Right lobe of liver (tissue), 6 donors: ENCODE results near the gene CDC26. TPM values are rescaled to one million over a fixed set of nuclear protein-coding genes. Genes with fewer than 3 reads are reported as not detected.
"Not testable (repeated sequence)": the region's sequence is repeated elsewhere in the genome, so short reads cannot be mapped to it uniquely, and the experiment has no call there.

Experiments
- ATAC-seq, 4 donors: fragments of 200-7000 bp; cut with Tn5 transposase; one replicate each; pipeline ENCODE4 v1.9.1; 2020; ENCODE audit warnings: mild to moderate bottlenecking in 4 of 4, moderate library complexity in 4 of 4
- DNase-seq, 3 donors: peaks; one replicate each; pipeline ENCODE4 v3.0.0-alpha.2; 2020
- H3K27ac ChIP-seq, 3 donors: fragments of 200-600 bp; one replicate each; pipeline ENCODE4 v1.8.0; 2022
- H3K27me3 ChIP-seq, 2 donors: fragments of 200-600 bp; one replicate each; pipeline ENCODE4 v1.8.0; 2022
- H3K36me3 ChIP-seq, 4 donors: fragments of 200-600 bp; sonication (generic) in 1 of 4; one replicate each; pipeline versions ENCODE4 v1.5.1 to v1.8.0; 2017 to 2022; ENCODE audit warnings: control low read depth in 1 of 4
- H3K4me1 ChIP-seq, 4 donors: fragments of 200-600 bp; sonication (generic) in 1 of 4; one replicate each; pipeline versions ENCODE4 v1.5.1 to v1.8.0; 2017 to 2022; ENCODE audit warnings: control low read depth in 1 of 4
- H3K4me3 ChIP-seq, 3 donors: fragments of 200-600 bp; one replicate each; pipeline ENCODE4 v1.8.0; 2022
- H3K9me3 ChIP-seq, 4 donors: fragments of 200-600 bp; sonication (generic) in 1 of 4; one replicate each; pipeline versions ENCODE4 v1.5.1 to v1.8.0; 2017 to 2022; ENCODE audit warnings: control low read depth in 1 of 4
- POLR2A ChIP-seq: fragments of 450-650 bp; IDR thresholded peaks from one replicate; pipeline ENCODE4 v1.6.1; 2017; ENCODE audit warnings: antibody characterized with exemption, mild to moderate bottlenecking
- WGBS: methylation state at CpG from one replicate; pipeline ENCODE4 v1.1.6; 2018; ENCODE audit warnings: low coverage, low lambda C conversion rate; ENCODE audit not compliant: insufficient coverage; ENCODE audit errors: missing lambda C conversion rate; 5-methylcytosine and 5-hydroxymethylcytosine counted together
- intact Hi-C, 2 donors: fragments of 100-400 bp; cut with DNase I; formaldehyde crosslinking; loops; one replicate each; pipeline versions ENCODE4 v1.11.2 to v1.14.1; 2022
- total RNA-seq, 6 experiments: library from RNA; depleted of rRNA in 2 of 6; stranded (reverse); fragments of >200 nt in 2 of 6; fragmentation: NEBNext Ultra II Directional in 3 of 6; extraction: Animal tissue kit (Norgen Biotek cat#: 25700) in 3 of 6; gene quantifications; one replicate each; pipeline versions ENCODE4 v1.1.0 to v1.2.4, GENCODE V29; 2016 to 2023
- TF ChIP-seq, protein P1 (sequence below), 4 donors: fragments of 200-600 bp in 3 of 4; fragments of 450-650 bp in 1 of 4; IDR thresholded peaks; one replicate each; pipeline versions ENCODE4 v1.5.1 to v1.8.0; 2016 to 2022; ENCODE audit warnings: antibody characterized with exemption in 4 of 4, mild to moderate bottlenecking in 2 of 4
- donor health status: DM: no; HTN: yes; CAD: no.
- donor health status: DM: no; HTN: no; CAD: no.
- donor health status: DM: no; HTN: no; CAD: no.
- donor health status: DM: no; HTN: yes; CAD: no.
- donor health status: DM: no; HTN: yes; CAD: no.

CDC26 gene
- total RNA-seq, 6 experiments from 2014 or later, result 16.0 to 21.7 (median 18.5) TPM

DNA sequence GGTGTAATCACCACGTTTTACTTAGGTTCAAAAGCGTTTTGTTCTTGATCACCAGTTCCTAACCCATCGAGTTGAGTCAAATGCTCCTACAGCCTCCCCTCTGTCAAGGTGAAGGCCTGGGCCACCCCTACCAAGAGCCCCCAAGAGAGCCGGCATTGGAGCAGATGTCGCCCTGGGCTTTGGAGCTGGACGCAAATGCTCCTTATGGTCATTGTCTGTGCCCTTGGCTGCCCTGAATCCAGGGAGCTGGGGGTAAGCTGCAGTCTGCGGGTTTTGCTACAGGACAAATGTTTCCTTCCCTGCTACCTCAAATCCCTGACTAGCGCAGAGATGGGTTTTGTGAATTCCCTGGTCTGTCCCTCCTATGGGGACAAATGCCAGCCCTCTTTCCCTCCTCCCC is 22.9 kb upstream of the CDC26 start:
- Histone ChIP-seq H3K4me1 (no peaks in the 10 kb centered on the region), H3K27me3 (no peaks in the 10 kb centered on the region), H3K36me3 (peaks cover 0 to 5% (median 0%) of the 10 kb centered on the region in 4 donors), H3K4me3 (no peak overlapping the region), H3K9me3 (no peaks in the 10 kb centered on the region), H3K27ac (no peak overlapping the region)
- TF ChIP-seq, protein P1, sequence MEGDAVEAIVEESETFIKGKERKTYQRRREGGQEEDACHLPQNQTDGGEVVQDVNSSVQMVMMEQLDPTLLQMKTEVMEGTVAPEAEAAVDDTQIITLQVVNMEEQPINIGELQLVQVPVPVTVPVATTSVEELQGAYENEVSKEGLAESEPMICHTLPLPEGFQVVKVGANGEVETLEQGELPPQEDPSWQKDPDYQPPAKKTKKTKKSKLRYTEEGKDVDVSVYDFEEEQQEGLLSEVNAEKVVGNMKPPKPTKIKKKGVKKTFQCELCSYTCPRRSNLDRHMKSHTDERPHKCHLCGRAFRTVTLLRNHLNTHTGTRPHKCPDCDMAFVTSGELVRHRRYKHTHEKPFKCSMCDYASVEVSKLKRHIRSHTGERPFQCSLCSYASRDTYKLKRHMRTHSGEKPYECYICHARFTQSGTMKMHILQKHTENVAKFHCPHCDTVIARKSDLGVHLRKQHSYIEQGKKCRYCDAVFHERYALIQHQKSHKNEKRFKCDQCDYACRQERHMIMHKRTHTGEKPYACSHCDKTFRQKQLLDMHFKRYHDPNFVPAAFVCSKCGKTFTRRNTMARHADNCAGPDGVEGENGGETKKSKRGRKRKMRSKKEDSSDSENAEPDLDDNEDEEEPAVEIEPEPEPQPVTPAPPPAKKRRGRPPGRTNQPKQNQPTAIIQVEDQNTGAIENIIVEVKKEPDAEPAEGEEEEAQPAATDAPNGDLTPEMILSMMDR (IDR thresholded peaks at IDR 0.05), result no peak
- no peak for TF ChIP-seq POLR2A
- 33% methylated on average over 1 of the region's 8 CpGs for WGBS
- DNase-seq (no peak), ATAC-seq (no peak)
- intact Hi-C loops, result no loop called here

DNA sequence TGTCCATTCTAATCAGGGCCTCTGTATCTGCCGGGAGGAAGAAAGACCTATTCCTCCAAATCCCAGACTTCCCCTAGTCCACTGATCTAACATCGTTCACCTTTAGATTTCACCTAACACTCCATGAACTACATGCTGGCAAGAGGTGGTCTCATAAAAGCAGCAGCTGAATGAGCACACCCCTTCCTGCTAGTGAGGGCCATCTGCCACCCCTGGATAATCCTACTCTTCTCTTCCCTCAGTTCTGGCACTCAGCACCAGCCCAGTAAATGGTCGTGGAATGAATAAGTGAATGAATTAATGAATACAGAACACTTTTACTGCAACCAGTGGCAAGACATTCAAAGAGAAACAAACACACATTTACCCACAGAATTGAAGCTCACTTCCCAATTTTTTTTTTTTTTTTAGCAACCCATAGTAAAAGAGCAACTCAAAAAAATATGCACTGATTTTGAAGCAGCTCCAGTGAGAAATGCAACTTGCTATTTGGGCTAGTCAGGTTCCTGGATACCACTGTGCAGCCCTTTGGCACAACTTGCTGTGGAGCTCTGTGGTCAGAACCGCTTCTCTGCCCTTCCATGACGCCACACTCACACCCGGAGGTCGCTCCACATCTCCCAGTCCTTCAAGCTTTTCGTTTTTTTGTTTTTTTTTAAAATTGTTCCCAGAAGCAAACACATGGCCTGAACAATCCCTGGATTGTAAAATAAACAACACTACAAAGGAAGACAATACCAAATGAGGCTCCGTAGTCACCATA is 21.6 kb upstream of the CDC26 start:
- TF ChIP-seq POLR2A, result no peak
- peaks cover 0 to 11% (median 4%) of the 10 kb centered on the region in 4 donors for H3K36me3 ChIP-seq
- ATAC-seq (no peak), DNase-seq (no peak)
- no peaks in the 10 kb centered on the region for H3K27me3 ChIP-seq
- WGBS, result 63% methylated on average over 9 of the region's 9 CpGs
- H3K27ac ChIP-seq, result no peak overlapping the region
- no peaks in the 10 kb centered on the region for H3K4me1 ChIP-seq
- intact Hi-C loops, result no loop called here
- no peaks in the 10 kb centered on the region for H3K9me3 ChIP-seq
- no peak overlapping the region for H3K4me3 ChIP-seq

DNA sequence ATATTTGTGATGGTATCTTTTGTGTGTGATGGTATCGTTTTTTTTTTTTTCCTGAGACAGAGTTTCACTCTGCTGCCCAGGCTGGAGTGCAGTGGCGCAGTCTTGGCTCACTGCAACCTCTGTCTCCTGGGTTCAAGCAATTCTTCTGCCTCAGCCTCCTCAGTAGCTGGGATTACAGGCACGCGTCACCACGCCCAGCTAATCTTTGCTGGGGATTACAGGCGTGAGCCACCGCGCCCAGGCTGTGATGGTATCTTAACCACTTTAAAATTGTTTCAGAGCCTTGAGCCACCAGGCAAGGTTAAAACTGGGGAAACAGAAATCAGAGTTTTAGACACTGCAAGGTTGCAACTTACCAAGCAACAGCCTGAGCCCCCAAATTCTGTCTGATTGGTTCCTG is 20.9 kb upstream of the CDC26 start:
- WGBS, result 90% methylated on average over 8 of the region's 8 CpGs
- H3K36me3 ChIP-seq, result peaks cover 0 to 18% (median 10%) of the 10 kb centered on the region in 4 donors
- H3K9me3 ChIP-seq, H3K4me3 ChIP-seq, ATAC-seq, H3K4me1 ChIP-seq, DNase-seq, H3K27ac ChIP-seq, intact Hi-C loops, H3K27me3 ChIP-seq: not testable (repeated sequence)

DNA sequence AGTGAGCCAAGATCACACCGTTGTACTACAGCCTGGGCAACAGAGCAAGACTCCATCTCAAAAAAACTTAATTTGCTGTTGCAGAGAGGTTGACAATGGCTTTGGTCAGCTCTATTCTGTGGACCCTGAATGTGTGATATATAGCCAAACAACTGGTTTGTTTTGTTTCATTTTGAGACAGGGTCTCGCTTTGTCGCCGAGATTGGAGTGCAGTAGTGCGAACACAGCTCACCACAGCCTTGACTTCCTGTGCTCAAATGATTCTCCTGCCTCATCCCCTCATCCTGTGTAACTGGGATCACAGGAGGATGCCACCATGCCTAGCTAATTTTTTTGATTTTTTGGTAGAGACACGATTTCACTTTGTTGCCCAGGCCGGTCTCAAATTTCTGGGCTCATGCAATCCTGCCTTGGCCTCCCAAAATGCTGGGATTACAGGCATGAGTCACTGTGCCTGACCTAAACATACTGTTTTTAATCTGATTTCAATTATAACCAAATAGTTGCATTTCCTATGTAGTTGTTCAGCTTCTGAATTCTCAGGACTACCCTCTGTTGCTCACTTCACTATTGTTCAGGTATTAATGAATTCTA is 18.0 kb upstream of the CDC26 start:
- 96% methylated on average over 7 of the region's 7 CpGs for WGBS
- no peaks in the 10 kb centered on the region for H3K27me3 ChIP-seq
- no peak for DNase-seq
- no peak for TF ChIP-seq POLR2A
- TF ChIP-seq, protein P1 (IDR thresholded peaks at IDR 0.05), result no peak
- H3K36me3 ChIP-seq, result peaks cover 5 to 47% (median 26%) of the 10 kb centered on the region in 4 donors
- H3K4me1 ChIP-seq, result no peaks in the 10 kb centered on the region
- H3K27ac ChIP-seq, result no peak overlapping the region
- no peak overlapping the region for H3K4me3 ChIP-seq
- intact Hi-C loops, result no loop called here
- ATAC-seq, result no peak
- H3K9me3 ChIP-seq, result no peaks in the 10 kb centered on the region

DNA sequence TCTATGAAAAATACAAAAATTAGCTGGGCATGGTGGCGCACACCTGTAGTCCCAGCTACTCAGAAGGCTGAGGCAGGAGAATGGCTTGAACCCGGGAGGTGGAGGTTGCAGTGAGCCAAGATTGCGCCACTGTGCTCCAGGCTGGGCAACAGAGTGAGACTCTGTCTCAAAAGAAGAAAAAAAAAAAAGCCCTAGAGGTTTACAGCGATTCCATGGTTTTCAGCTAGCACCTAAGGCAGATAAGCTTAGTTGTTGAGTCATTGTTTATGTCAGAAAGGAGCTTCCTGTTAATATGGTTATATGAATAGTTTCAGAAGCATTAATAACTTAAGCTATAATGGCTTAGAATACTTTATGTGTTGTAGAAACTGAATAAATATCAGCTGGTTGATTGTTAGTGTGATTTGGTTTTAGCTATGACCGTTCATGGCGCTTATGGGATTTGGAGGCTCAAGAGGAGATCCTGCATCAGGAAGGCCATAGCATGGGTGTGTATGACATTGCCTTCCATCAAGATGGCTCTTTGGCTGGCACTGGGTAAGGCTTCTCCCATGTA is 14.8 kb upstream of the CDC26 start:
- WGBS, result 87% methylated on average over 6 of the region's 6 CpGs
- Histone ChIP-seq H3K36me3 (peaks cover 5 to 77% (median 39%) of the 10 kb centered on the region in 4 donors), H3K9me3 (no peaks in the 10 kb centered on the region), H3K4me3 (no peak overlapping the region), H3K27ac (no peak overlapping the region), H3K27me3 (no peaks in the 10 kb centered on the region), H3K4me1 (no peaks in the 10 kb centered on the region)
- DNase-seq (no peak), ATAC-seq (no peak)
- intact Hi-C loops, result no loop called here
- no peak for TF ChIP-seq POLR2A
- TF ChIP-seq, protein P1 (IDR thresholded peaks at IDR 0.05), result no peak
